Globus pallidus (tissue), 1 donor: Measurements from ENCODE around the gene RHBDL1.
"Not testable (repeated sequence)": the region's sequence is repeated elsewhere in the genome, so short reads cannot be mapped to it uniquely, and the experiment has no call there.

Source experiments
- DNase-seq: peaks from one replicate; pipeline ENCODE4 v3.0.0-alpha.2; 2015; ENCODE audit warnings: low spot score

RHBDL1 gene

DNA sequence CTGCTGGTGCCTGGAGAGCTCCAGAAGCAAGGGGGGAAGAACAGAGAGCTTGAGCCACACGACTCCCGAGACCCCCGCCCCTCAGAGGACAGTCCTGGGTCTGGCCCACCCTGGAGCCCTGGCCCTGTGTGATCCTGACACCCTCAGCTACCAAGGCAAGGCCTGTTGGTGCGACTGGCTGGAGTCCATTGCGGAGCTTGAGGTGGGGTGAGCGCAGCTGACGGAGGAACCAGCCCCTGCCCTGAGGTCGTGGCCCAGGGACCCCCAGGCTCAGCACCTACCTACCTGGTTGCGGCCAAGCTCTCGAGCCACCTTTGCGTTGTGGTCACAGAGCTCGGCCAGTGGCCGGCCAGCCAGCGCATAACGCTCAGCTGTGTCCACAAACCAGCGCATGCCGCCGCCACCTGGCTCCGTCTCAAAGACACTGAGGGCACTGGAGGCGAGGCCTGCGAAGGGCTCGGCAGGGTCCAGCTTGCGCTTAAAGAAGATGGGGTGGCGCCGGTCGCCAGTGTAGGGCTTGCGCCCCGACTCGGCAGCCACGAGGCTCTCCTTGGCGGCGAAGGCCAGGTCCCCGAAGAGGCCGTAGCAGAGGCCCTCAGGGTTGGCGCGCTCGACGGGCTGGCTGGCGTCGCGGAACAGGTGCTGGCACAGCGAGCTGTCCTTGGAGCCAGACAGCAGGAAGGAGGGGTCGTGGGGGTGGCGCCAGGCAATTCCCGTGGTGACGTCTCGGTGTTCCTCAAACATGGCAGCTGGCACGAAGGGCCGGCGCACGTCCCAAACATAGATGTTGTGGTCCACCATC, 11.2 kb downstream of the RHBDL1 start:
- no peak for DNase-seq

DNA sequence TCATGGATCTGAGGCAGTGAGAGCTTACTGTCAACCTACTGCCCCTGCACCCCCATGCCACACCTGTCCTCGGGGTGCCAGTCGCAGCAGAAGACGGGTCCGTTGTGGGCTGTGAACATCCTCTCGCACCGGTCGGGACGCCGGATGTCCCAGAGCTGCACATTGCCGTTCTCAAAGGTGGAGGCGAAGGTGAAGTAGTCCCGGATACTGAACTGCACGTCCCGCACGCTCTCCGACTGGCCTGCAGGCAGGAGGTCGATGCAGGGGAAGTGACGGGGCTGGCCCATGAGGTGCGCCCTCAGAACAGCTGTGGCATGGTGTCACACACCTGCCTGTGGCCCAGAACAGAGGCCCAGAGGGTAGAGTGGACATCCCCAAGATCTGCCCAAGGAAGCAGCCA, 12.0 kb downstream of the RHBDL1 start:
- no peak for DNase-seq

DNA sequence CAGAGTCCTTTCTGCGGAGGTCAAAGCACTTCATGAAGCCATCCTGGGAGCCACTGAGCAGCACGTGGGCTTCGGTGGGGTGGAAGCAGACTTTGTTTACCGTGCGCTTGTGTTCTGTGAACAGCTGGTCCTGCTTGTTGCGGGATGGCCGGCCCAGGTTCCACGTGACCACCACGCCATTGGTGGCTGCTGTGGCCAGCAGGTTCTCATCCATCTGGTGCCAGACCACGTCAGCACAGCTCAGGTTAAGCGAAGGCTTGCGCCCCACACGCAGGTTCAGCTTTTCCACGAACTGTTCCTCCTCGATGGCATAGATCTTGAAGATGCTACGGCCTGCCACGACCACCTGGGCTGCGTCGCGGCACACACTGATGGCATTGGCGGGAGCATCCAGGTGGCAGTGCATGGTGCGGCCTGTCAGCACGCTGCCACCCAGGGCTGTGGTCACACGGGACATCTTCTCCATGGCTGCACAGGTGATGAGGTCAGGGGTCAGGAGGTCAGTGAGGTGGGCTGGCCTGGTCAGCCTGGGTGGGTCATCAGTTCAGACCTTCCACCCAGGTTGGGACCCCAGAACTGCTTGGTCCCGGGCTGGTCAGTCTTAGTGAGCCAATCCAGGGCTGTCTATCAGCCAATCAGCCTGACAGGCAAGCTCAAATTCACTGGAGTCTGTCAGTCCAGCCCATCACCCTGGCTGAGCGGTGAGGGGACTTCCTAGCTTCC, 13.9 kb downstream of the RHBDL1 start:
- DNase-seq = no peak

DNA sequence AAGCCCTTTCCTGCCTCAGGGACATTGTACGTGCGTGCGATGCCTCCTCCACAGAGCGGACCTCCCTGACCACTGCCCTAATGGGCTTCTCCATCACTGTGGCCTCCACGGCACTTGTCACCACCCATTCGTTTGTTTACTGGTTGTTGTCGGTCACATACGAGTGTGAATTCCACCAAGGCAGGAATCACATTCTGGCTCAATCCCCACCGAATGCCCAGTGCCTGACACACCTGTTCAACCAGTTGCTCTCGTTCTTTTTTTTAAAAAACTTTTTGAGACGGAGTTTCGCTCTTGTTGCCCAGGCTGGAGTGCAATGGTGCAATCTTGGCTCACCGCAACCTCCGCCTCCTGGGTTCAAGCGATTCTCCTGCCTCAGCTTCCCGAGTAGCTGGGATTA, 15.8 kb downstream of the RHBDL1 start:
- not testable (repeated sequence) for DNase-seq

DNA sequence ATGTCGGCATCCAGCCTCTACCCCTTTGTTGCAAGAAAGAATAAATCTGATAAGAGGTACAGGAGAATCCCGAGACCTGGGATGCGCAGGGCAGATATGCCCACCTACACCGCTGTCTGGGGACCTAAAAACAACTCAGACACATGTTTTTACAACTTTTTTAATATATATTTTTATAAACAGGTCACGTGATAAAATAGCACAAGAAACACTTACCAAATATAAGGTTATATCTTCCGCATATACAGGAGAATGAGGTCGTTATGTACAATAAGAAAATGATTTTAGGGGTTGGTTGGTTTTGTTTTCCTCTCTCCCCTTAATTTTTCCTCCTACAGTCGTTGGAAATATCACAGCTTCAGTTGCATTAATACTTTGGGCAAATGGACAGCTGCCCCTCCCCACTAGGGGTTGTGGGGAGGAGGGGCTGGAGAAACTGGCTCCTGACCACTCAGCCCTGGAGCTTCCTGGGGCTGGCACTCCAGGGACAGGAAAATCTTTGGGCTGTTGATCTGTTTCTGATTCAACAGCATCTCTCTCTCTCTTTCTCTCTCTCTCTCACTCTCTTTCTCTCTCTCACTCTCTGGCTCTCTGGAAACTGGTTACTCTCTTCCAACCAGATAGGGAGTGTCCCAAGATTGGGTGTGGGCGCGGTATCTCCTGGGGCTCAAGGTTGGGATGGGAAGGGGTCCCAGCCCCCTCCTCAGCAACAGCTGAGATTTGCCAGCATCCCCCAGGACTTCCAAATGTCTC, 17.1 kb downstream of the RHBDL1 start:
- no peak for DNase-seq

DNA sequence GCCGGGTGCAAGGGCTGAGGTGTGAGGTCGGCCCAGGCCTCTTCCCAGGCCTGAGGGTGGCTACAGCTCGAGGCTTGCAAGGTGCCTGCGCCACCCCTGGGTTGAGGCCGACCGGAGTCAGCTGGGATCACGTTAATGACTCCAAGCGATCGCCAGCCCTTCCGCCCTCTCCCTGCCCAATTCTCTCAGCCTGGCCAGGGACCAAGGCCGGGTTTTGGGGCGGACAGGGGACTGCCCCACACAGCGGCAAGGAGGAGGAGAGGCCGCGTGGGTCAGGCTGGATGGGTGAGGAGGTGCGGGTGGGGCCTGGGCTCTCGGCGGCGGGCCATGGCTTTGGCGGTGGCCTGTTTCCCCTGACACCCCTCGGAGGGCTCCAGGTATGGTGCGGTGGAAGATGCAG, 17.9 kb downstream of the RHBDL1 start:
- no peak for DNase-seq

DNA sequence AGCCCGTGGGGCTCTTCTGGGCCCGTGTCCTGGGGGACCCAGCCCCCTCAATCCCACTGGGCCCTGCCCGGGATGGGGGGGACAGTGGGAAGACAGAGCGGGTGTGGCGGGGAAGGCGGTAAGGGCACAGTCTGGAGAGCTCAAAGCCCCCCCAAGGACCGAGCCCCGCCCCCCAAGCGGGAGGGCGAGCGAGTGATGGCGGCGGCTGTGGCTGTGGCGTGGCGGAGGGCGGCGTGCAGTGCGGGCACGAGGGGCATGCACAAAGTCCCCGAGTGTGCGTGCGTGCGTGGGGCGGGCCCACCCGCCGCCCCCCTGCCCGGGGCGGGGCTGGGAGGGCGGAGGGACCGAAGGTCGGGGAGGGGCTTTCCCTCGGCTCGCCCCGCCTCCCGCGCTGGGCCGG, 18.3 kb downstream of the RHBDL1 start:
- DNase-seq = no peak

DNA sequence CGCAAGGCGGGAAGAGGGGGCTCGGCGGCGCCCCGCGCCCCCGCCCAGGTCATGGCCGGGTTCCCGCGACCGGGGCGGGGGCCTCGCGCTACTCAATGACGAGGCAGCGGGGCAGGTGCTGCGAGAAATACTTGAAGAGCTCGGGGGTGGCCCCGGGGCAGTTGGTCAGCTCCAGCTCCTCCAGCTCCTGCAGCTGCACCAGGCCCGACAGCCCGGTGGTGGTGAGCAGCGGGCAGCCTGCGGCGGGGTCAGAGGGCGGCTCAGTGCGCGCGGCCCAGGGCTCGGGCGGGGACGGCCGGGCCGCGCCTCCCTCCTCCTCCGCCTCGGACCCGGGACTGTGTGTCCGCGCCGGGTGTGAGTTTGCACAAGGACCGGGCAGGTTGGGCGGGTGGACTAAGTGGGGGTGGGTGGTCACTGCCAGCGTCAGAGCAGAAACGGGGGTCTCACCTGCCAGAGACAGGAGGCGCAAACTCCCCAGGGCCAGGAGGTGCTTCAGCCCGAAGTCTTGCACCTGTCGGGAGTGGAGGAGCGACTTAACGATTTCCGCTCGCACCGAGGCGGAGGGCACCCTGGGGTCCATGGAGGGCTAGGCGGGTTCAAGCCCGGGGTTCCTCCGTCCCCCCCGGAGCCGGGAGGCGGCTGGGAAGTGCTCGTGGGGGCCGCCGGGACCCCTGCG, 18.9 kb downstream of the RHBDL1 start:
- no peak for DNase-seq

DNA sequence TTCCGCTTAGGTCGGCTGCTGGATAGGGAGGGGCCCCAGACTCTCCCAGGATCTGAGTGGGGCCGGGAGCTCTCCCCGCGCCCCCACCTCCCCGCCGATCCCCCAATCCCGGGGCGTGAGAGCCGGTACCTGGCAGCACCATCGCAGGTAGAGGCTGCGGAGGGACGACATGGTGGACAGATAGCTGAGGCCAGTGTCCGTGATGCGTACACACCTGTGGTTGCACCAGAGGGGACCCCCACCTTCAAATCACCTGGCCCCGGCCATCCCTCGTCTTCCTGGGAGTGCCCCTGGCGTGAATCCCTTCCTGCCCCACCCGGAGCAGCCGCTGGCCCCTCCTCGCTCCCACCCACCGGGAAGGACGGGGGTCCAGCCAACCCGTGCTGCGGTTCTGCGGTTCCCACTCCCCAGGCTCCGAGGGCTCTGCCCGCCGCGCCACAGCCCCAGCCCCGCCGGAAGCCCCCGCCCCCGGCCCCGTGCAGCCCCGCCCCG, 19.4 kb downstream of the RHBDL1 start:
- no peak for DNase-seq

DNA sequence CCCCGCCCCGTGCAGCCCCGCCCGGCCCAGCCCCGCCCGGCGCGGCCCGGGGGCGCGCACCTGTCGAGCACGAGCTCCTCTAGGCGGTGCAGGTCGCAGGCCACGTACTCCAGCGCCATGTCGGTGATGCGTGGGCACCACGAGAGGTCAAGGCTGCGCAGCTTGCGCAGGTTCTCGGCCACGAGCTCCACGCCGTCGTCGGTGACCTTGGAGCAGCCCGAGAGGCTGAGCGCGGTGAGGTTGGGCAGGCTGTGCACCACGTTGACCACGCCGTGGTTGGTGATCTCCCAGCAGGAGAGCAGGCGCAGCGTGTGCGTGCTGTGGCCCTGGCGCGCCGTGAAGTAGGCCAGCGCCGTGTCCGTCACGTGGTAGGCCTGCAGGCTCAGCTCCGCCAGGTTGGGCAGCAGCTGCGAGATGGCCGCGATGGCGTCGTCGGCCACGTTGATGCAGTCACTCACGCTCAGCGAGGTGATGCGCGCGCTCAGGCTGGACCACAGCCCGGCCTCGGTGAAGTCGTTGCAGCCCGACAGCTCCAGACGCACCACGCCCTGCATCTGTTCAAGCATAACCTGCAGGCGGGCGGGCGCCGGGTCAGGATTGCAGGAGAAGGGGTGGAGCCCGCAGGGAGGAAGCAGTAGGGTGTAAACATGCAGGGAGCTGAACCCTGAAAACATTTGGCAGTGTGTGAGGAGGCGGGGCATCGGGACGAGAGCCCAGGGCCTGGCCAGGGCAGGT, 20.1 kb downstream of the RHBDL1 start:
- no peak for DNase-seq

DNA sequence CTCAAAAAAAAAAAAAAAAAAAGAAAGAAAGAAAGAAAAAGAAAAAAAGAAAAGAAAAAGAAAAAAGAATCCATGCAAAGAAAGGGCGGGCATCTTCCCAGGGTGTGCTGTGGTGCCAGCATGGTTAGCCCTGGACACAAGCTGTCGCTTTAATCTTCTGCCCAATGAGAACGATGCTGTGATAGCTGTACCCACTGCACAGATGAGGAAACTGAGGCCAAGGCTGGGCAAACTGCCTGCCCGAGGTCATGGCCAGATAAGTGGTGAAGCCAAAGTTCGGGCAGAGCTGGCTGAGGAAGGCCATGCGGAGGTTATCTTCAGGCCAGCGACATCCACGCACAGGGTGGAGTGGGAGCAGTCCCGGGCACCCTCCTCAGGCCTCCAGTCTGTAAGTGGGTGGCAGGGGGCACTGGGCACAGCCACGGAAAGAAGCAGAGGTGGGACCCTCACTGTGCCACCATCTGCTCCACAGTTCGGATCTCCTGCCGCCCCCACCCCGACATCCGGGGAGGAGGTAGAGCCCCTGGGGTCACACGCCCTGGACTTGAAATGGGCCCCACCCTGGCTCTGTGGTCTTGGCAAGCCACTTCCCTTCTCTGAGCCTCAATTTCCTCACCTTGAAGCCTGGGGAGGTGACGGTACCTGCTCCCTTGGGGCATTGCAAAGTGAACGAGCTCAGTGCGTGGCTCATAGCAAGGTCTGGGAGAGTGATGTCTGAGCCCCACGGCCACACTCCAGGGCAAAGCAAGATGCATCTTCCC, 23.6 kb downstream of the RHBDL1 start:
- DNase-seq = no peak

DNA sequence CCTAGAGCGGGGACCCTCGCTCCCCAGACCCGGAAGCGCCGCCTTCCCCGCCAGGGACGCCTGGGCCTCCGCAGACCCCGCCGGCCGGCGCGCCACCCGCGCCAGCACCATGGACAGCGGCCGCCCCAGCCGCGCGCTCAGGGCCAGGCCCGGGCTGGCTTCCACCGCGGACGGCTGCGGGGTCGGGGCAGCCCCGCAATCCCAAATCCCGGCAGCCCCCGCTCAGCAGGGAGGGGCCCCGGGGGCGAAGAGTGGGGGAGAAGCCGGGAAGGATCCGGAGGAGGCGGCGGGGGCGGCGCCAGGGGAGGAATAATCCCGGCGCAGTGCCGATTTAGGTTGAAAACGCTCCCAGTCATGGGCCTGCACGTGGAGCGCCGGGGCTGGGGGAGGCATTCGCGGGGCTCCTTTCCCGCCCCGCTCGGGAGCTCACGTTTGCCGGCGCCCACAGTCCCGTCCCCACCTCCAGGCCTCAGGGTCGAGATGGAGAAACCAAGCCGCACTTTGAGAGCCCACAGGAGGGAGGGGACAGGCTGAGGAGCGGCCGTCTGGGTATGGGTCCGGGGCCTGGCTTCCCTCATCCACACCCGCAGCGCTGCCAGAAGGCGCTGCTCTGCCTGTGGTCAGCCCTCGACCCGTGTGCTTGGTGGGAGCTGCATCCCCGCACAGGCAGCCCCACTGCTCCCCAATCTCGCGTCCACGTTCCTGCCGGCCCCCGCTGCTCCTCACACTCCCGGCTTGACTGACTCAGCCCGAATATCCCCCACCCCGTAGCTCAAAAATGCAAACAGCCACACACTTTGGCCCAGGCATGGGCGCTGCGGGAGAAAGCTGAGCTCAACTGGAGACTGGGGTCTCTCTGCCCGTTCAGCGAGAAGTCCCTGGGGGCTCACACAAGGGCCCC, 25.5 kb downstream of the RHBDL1 start:
- DNase-seq = no peak

DNA sequence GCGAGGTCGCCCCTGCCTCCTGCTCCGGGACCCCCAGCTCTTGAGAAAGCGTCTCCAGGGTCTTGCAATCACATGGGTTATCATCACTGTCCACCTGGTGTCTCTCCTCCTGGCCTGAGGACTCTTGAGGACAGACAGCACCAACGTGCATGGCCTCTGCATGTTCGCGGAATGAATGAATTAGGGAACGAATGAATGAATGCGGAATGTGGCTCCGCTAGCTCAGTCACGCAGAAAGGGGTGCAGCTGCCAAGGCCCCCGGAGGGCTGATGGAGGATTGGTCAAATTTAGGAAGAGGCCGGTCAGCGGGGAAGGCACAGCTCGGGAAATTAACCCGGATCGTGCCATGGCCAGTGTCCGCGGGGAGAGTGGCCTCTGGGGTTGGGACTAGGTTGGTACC, 26.9 kb downstream of the RHBDL1 start:
- DNase-seq = no peak

DNA sequence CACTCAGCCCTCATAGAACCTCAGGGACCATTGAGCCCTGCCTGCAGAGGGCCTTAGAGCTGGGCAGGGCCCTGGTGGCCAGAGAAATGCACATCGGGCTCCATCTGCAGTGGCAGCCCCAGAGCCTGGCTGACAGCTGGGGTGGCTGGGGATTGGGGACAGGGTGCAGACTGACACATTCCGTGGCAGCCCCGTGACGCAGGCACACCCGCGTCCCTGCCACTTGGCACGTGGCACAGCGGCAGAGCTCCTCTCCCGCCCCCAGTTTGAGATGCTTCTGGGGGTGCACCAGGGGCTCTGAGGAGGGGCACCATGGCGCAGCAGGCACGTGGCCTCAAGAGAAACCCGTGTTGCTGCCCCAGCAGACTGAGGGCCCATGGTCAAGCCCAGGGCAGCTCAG, 27.9 kb downstream of the RHBDL1 start:
- no peak for DNase-seq

DNA sequence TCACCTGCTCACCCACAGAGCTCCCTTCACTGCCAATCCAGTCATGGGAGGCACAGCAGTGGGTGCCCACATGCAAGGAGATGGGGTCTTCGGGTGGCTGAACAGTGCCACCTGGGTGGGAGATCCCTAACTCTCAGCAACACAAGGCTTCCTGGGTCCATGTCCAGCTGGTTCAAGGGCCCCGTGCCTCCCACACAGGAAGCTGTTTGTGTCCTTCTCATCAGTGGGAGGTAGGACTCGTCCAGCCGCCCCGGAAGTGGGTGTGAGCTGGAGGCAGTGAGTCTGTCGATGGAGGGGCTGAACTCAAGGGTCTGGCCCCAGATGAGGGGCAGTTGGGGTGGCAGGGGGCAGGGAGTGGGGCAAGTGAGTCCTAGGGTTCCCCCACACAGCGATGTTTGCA, 28.6 kb downstream of the RHBDL1 start:
- DNase-seq = no peak

DNA sequence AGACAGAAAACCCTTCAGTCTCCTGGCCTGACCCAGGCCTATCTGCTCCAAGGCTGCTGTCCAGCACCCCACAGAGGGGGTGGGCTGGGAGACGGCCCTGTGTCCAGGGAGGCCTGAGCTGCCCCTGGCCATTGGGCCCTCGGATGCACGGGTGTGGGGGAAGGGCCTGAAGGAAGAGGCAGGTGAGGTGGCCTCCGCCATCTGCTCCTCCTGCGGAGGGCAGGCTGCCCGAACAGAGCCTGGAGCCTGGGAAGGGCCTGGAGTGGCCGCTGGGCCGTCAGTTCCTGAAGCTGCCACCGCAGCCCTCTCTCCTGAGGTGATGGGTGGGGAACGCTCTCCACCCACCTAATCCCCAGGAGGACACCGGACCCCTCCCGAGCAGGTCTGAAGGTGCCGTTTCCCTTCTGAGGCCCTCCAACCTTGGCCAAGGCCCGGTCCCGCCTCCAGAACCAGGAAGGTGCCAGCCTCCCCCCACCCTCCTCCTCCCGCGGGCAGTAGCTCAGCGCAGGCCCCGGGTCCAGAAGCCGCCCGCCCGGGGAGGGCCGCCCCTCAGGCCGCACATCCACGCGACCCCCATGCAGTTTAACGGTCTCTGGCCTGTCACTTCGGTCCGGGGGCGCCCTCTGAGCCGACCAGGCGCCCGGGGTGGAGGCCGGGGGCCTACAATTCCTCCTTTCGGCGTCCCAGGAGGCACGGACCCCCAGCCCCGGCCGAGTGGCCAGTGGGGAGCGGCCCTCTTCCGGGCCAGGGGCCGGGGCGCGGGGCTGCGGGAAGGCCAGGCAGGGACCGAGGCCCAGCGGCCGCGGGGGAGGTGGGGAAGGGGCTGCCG, 29.3 kb downstream of the RHBDL1 start:
- DNase-seq = no peak

DNA sequence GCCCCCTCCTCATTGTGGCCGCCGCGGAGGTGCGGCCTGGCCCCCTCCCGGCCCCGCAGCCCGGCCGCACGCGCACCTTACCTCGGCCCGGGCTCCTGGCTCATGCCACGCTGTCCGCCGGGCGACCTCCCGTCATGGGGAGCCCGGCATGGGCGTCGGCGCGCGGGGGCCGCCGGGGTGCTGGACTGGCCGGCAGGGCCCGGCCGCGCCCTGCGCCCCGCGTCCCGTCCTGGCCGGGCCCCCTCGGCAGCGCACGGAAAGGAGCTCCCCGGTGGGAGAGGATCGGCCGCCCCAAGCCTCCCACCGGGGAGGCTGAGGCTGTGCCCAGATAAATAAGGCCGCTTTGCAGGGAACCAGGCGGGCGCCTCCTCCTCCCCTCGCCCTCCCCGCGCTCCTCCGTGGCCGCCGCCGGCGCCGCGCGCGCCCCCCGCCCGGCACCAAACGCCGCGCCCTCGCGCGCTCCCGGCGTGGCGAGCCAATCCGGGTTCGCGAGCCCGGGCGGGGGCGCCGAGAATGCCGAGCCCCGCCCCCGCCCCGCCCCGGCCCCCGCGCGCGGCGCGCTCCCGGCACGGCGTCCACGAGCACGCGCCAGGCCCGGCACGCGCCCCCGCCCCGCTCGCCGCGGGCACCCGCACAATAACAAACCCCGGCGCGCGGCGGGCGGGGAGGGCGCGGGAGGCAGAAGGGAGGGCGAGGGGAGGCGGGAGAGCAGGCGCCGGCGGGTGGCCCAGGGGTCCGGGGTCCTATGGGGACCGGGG, 30.1 kb downstream of the RHBDL1 start, which contains the start of gene FBXL16:
TSS of gene FBXL16 (minus strand) at position 371 of the 758 bp plus-strand sequence. CDS start 8,396 bp downstream, outside the sequence.
- DNase-seq = no peak
